Neuronal stem cell (in vitro differentiated cells): Measurements from ENCODE around the gene CHST15. TPM values are rescaled to one million over a fixed set of nuclear protein-coding genes. Genes with fewer than 3 reads are reported as not detected.
A peak's percentile ranks its signal among the peaks of the same experiment; 100 is the strongest.

Experiments
- DNase-seq: peaks from one replicate; pipeline ENCODE4 v3.0.0-alpha.2; 2013; ENCODE audit warnings: low spot score
- H2AFZ ChIP-seq: one replicate; pipeline ENCODE4 v1.6.1; 2013; ENCODE audit warnings: mild to moderate bottlenecking, low read length, inconsistent platforms
- H2AK5ac ChIP-seq: 2 replicates; pipeline ENCODE4 v1.6.1; 2013; ENCODE audit warnings: low read depth, mild to moderate bottlenecking, inconsistent platforms, low read length, moderate library complexity, mixed read lengths
- H2BK120ac ChIP-seq: 2 replicates; pipeline ENCODE4 v1.6.1; 2013; ENCODE audit warnings: low read depth, mild to moderate bottlenecking, inconsistent platforms, low read length, moderate library complexity, mixed read lengths
- H2BK12ac ChIP-seq: one replicate; pipeline ENCODE4 v1.6.1; 2013; ENCODE audit warnings: low read length, inconsistent platforms
- H2BK15ac ChIP-seq: 2 replicates; pipeline ENCODE4 v1.6.1; 2013; ENCODE audit warnings: mild to moderate bottlenecking, low read length, inconsistent platforms, mixed read lengths
- H2BK5ac ChIP-seq: one replicate; pipeline ENCODE4 v1.6.1; 2013; ENCODE audit warnings: inconsistent platforms, mild to moderate bottlenecking, low read length, moderate library complexity
- H3K14ac ChIP-seq: one replicate; pipeline ENCODE4 v1.6.1; 2013; ENCODE audit warnings: low read length, inconsistent platforms
- H3K18ac ChIP-seq: 2 replicates; pipeline ENCODE4 v1.6.1; 2013; ENCODE audit warnings: low read length, inconsistent platforms
- H3K23ac ChIP-seq: 2 replicates; pipeline ENCODE4 v1.6.1; 2013; ENCODE audit warnings: low read depth, mild to moderate bottlenecking, mixed read lengths, low read length, inconsistent platforms; ENCODE audit not compliant: poor library complexity
- H3K27ac ChIP-seq: replicated peaks from 3 replicates; pipeline ENCODE4 v1.5.1; 2013; ENCODE audit warnings: low read length, inconsistent platforms
- H3K27me3 ChIP-seq, 3 experiments: 2 replicates each; pipeline ENCODE4 v1.6.1; 2013; ENCODE audit warnings: low read length in 3 of 3, mild to moderate bottlenecking in 2 of 3, inconsistent platforms in 1 of 3, low read depth in 1 of 3, mixed read lengths in 1 of 3, moderate library complexity in 1 of 3; ENCODE audit not compliant: control insufficient read depth in 3 of 3, insufficient read depth in 3 of 3
- H3K36me3 ChIP-seq, 2 donors: replicated peaks in 1 of 2; 2 replicates each; pipeline ENCODE4 v1.6.1; 2013; ENCODE audit warnings: low read length in 2 of 2; ENCODE audit not compliant: control insufficient read depth in 2 of 2, insufficient read depth in 2 of 2
- H3K4ac ChIP-seq: 2 replicates; pipeline ENCODE4 v1.6.1; 2013; ENCODE audit warnings: inconsistent platforms, mild to moderate bottlenecking, low read length, moderate library complexity
- H3K4me1 ChIP-seq, 2 donors: 1 replicate in 1 of 2; 2 replicates in 1 of 2; pipeline ENCODE4 v1.6.1; 2013; ENCODE audit warnings: low read length in 2 of 2, low read depth in 1 of 2; ENCODE audit not compliant: control insufficient read depth in 2 of 2, insufficient read depth in 1 of 2
- H3K4me2 ChIP-seq: one replicate; pipeline ENCODE4 v1.6.1; 2013; ENCODE audit warnings: mild to moderate bottlenecking, low read length, inconsistent platforms; ENCODE audit not compliant: insufficient read depth, poor library complexity, severe bottlenecking
- H3K4me3 ChIP-seq, 2 donors: 2 replicates each; pipeline ENCODE4 v1.5.1; 2013; ENCODE audit warnings: low read length in 2 of 2, mild to moderate bottlenecking in 2 of 2, inconsistent platforms in 1 of 2, moderate library complexity in 1 of 2
- H3K79me1 ChIP-seq: one replicate; pipeline ENCODE4 v1.6.1; 2013; ENCODE audit warnings: low read depth, mild to moderate bottlenecking, inconsistent platforms, low read length, moderate library complexity
- H3K9ac ChIP-seq: one replicate; pipeline ENCODE4 v1.6.1; 2013; ENCODE audit warnings: mild to moderate bottlenecking, low read depth, low read length, inconsistent platforms; ENCODE audit not compliant: poor library complexity
- H3K9me3 ChIP-seq, 2 donors: replicated peaks in 1 of 2; 2 replicates each; pipeline versions ENCODE3 to v1.6.1; 2013; ENCODE audit warnings: low read length in 2 of 2, mild to moderate bottlenecking in 2 of 2, inconsistent platforms in 1 of 2, low read depth in 1 of 2, mixed read lengths in 1 of 2, moderate library complexity in 1 of 2; ENCODE audit not compliant: control insufficient read depth in 2 of 2, insufficient read depth in 1 of 2
- H4K8ac ChIP-seq: one replicate; pipeline ENCODE4 v1.6.1; 2013; ENCODE audit warnings: low read depth, mild to moderate bottlenecking, inconsistent platforms, low read length, moderate library complexity
- H4K91ac ChIP-seq: one replicate; pipeline ENCODE4 v1.6.1; 2013; ENCODE audit warnings: low read length, low read depth, mild to moderate bottlenecking, inconsistent platforms; ENCODE audit not compliant: poor library complexity
- WGBS, 2 donors: extraction: QIAGEN DNeasy Blood & Tissue Kit; methylation state at CpG; one replicate each; pipeline ENCODE4 v1.1.7; 2013; ENCODE audit warnings: missing lambda C conversion rate in 2 of 2, mixed read lengths in 1 of 2; ENCODE audit not compliant: insufficient read length in 2 of 2, insufficient replicate concordance in 1 of 2; ENCODE audit errors: extremely low coverage in 2 of 2; 5-methylcytosine and 5-hydroxymethylcytosine counted together
- polyA plus RNA-seq, 2 experiments: library from polyadenylated mRNA; stranded (reverse); fragments of 200-250 nt; gene quantifications; one replicate each; pipeline ENCODE4 v1.2.3, GENCODE V29; 2013

CHST15 gene, protein sequence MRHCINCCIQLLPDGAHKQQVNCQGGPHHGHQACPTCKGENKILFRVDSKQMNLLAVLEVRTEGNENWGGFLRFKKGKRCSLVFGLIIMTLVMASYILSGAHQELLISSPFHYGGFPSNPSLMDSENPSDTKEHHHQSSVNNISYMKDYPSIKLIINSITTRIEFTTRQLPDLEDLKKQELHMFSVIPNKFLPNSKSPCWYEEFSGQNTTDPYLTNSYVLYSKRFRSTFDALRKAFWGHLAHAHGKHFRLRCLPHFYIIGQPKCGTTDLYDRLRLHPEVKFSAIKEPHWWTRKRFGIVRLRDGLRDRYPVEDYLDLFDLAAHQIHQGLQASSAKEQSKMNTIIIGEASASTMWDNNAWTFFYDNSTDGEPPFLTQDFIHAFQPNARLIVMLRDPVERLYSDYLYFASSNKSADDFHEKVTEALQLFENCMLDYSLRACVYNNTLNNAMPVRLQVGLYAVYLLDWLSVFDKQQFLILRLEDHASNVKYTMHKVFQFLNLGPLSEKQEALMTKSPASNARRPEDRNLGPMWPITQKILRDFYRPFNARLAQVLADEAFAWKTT
- 0.42 TPM for polyA plus RNA-seq (2013, experiment 1 of 2)
- polyA plus RNA-seq (2013, experiment 2 of 2) = 0.43 TPM

DNA sequence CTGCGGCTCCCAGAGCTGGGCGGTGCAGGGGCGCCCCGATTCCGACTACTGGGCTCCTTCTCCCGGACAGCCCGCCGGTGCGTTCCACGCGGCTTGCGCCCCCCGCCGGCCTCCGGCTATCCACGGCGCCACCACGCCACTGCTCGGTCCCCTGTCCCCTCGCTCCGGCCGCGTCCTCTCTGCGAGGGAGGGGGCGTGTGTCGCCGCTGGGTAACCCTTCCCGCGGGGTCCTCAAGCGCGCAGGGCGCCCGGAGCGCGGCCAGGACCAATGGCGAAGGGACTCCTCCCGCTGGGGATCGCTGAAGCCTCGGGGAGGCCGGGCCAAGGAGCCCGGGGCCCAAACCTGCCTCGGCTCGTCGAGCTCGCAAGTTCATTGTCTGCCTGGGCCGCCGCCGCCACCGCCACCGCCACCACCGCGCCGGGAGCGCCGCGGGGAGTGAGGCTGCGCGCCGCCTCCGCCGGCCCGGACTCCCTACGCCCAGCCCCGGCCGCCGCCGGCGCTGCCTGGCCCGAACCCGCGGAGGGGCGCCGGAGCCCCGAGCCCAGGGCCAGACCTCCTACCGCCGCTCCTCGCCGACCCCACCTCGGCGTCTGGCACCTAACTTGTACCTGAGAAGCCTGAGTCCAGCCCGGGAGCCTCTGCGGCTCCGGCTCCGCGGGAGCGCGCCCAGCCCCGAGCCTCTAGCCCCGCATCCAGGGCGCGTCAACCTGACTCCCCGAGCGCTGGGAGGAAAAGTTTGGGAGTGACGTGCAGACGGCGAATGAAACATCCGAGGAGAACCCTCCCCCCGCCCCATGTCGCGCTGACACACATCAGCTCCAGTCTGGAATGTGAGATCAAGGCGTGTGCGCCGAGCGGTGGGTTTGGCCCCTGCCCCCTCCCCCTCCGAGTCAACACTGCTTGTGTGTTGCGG lies at the start of gene CHST15:
Gene CHST15 (minus strand): TSS at position 739 of the 914 bp plus-strand sequence. CDS start 47,386 bp downstream, outside the sequence.
- Histone ChIP-seq H3K4me1 (peaks cover 5 to 19% of the 10 kb centered on the region in 2 donors), H3K36me3 (no peaks in the 10 kb centered on the region), H2BK120ac (no peak within 1 kb of the TSS), H2AFZ (peak within 1 kb of the TSS; percentile 96), H2AK5ac (no peak within 1 kb of the TSS), H4K91ac (no peak within 1 kb of the TSS), H3K4me3 (peak within 1 kb of the TSS; percentile 72 to 77), H3K4me2 (peak within 1 kb of the TSS; percentile 100), H3K27me3 (peaks cover 1 to 64% (median 17%) of the 10 kb centered on the region in 3 experiments), H3K9ac (peak within 1 kb of the TSS; percentile 51), H3K14ac (no peak within 1 kb of the TSS), H2BK15ac (peak within 1 kb of the TSS; percentile 18), H3K18ac (peak within 1 kb of the TSS; percentile 84), H3K9me3 (peaks cover 3 to 6% of the 10 kb centered on the region in 2 donors), H3K79me1 (peaks cover under 1% of the 10 kb centered on the region), H2BK12ac (no peak within 1 kb of the TSS), H4K8ac (no peak within 1 kb of the TSS), H3K23ac (peak within 1 kb of the TSS; percentile 70), H3K27ac (no peak within 1 kb of the TSS), H3K4ac (no peak within 1 kb of the TSS), H2BK5ac (no peak within 1 kb of the TSS)
- WGBS, 2 donors = no CpG with 5 or more reads among the region's 106 CpGs
- DNase-seq = peak; percentile 65

DNA sequence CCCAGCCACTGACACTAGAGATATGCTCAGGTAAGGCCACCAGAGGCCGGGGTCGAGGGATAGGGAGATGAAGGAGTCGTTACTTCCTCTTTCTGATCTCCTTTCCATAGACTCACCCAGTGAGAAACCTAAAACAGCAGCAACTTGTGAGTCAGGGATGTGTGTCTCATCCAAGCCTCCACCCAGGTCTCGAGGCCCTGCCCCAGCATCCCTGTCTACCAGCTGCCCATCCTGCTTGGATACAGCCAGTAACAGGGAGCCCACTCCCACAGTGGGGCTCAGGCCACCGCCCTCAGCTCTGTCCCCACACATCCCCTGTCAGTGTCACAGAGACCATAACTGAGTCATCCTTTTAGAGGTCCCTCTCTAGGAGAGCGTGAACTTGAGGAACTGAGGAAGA lies 49.6 kb upstream of the CHST15 start:
- Histone ChIP-seq H4K8ac (no peak overlapping the region), H2AK5ac (no peak overlapping the region), H3K23ac (no peak overlapping the region), H3K9ac (no peak overlapping the region), H3K4me1 (peaks cover 0 to 1% of the 10 kb centered on the region in 2 donors), H2BK12ac (no peak overlapping the region), H3K27me3 (peaks cover 0 to 4% (median 0%) of the 10 kb centered on the region in 3 experiments), H4K91ac (no peak overlapping the region), H3K79me1 (no peaks in the 10 kb centered on the region), H3K27ac (no peak overlapping the region), H2AFZ (no peak overlapping the region), H3K4me3 (no peak overlapping the region), H3K36me3 (no peaks in the 10 kb centered on the region), H2BK120ac (no peak overlapping the region), H3K18ac (no peak overlapping the region), H3K4me2 (no peak overlapping the region), H3K14ac (no peak overlapping the region), H3K9me3 (peaks cover 0 to 4% of the 10 kb centered on the region in 2 donors), H3K4ac (no peak overlapping the region), H2BK15ac (peak overlapping the region; percentile 15), H2BK5ac (no peak overlapping the region)
- no peak for DNase-seq
- WGBS, 2 donors = no CpG with 5 or more reads among the region's 6 CpGs

DNA sequence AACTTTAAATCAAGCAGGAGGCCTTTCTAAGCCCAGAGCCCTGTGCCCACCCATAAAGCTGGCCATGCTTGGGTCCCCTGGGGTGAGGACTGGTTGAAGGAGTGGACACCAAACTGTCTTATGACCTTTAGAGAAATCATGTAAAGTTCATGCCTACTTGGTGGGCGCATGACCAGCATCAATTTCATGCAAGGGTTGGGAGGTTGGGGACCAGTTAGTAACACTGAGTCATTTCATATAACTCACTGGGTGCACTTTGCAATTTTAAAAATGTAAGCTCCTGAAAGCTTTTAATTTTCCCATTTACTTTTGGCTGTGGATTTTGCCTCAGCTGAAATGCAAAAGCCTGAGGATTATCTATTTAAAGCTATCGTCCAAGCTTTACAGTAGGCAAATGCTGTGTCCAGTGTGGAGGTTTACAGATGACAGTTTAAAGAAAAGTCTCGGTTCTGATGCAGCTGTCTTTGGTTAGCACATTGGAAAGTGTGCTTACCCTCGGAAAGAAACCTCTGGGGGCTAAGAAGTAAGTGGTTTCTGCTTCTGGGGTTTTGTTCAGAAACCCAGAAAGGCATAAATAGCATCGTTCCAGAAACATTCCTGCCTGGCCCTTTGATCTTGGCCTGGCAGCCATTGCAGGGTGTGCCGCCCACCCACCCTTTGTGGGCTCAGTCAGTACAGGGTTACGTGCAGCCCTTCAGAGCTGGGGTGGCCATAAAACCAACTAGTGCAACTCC lies 48.8 kb upstream of the CHST15 start:
- WGBS, 2 donors = no CpG with 5 or more reads among the region's 7 CpGs
- peaks cover 0 to 4% of the 10 kb centered on the region in 2 donors for H3K9me3 ChIP-seq
- H4K91ac ChIP-seq = no peak overlapping the region
- no peak overlapping the region for H3K4ac ChIP-seq
- no peak overlapping the region for H2BK12ac ChIP-seq
- no peak for DNase-seq
- peak overlapping the region; percentile 7 for H2AK5ac ChIP-seq
- peak overlapping the region; percentile 15 for H2BK15ac ChIP-seq
- no peaks in the 10 kb centered on the region for H3K79me1 ChIP-seq
- H3K4me2 ChIP-seq = no peak overlapping the region
- H3K18ac ChIP-seq = peak overlapping the region; percentile 42
- H3K36me3 ChIP-seq = no peaks in the 10 kb centered on the region
- no peak overlapping the region for H2BK5ac ChIP-seq
- H3K4me3 ChIP-seq = no peak overlapping the region
- no peak overlapping the region for H2AFZ ChIP-seq
- H4K8ac ChIP-seq = no peak overlapping the region
- no peak overlapping the region for H3K9ac ChIP-seq
- no peak overlapping the region for H2BK120ac ChIP-seq
- H3K23ac ChIP-seq = no peak overlapping the region
- no peak overlapping the region for H3K14ac ChIP-seq
- H3K27me3 ChIP-seq = peaks cover 0 to 5% (median 0%) of the 10 kb centered on the region in 3 experiments
- peaks cover 0 to 1% of the 10 kb centered on the region in 2 donors for H3K4me1 ChIP-seq
- no peak overlapping the region for H3K27ac ChIP-seq
